22Rv1 (cell line): ENCODE data around the gene DHX35.

Experiments
- H3K27ac ChIP-seq: fragments of 450-650 bp; 2 replicates; pipeline ENCODE4 v1.5.1; 2017
- CTCF ChIP-seq: fragments of 450-650 bp; IDR thresholded peaks from 2 replicates; pipeline ENCODE4 v1.5.1; 2017; ENCODE audit warnings: mild to moderate bottlenecking
- ZFX ChIP-seq: fragments of 450-650 bp; IDR thresholded peaks from 2 replicates; pipeline ENCODE4 v1.6.1; 2017; ENCODE audit warnings: antibody characterized with exemption, borderline replicate concordance

Gene DHX35

GRCh38 chr20:38963745-38964144 is 1.6 kb downstream of the DHX35 start:
- no peak overlapping the region for H3K27ac ChIP-seq
- TF ChIP-seq ZFX = no peak
- TF ChIP-seq CTCF = no peak

- H3K27ac ChIP-seq = no peak overlapping the region
- TF ChIP-seq CTCF = no peak
- TF ChIP-seq ZFX = no peak
These were observed 3.1 kb downstream of the DHX35 start for GRCh38 chr20:38965264-38965663.

- TF ChIP-seq CTCF (no peak), ZFX (no peak)
- no peak overlapping the region for H3K27ac ChIP-seq
These were observed 5.9 kb downstream of the DHX35 start for GRCh38 chr20:38968090-38968489.

- H3K27ac ChIP-seq = no peak overlapping the region
- no peak for TF ChIP-seq ZFX
- no peak for TF ChIP-seq CTCF
These were observed 7.6 kb downstream of the DHX35 start for GRCh38 chr20:38969708-38970107.

GRCh38 chr20:38970302-38970701 is 8.2 kb downstream of the DHX35 start:
- no peak for TF ChIP-seq ZFX
- H3K27ac ChIP-seq = no peak overlapping the region

- H3K27ac ChIP-seq = no peak overlapping the region
- no peak for TF ChIP-seq ZFX
- TF ChIP-seq CTCF = no peak
These were observed 11.0 kb downstream of the DHX35 start for GRCh38 chr20:38973107-38973506.

- TF ChIP-seq CTCF (no peak), ZFX (no peak)
- no peak overlapping the region for H3K27ac ChIP-seq
These were observed 11.5 kb downstream of the DHX35 start for GRCh38 chr20:38973645-38974044.

- no peak overlapping the region for H3K27ac ChIP-seq
- TF ChIP-seq ZFX (no peak), CTCF (no peak)
These were observed 13.5 kb downstream of the DHX35 start for GRCh38 chr20:38975539-38976120.
